Activated T-cell treated with anti-CD3 and anti-CD28 coated beads for 48 hours (primary cell): ENCODE results near the gene KANSL1.

Experiments
- DNase-seq: peaks from one replicate; pipeline ENCODE4 v3.0.0-alpha.2; 2020; ENCODE audit warnings: low read depth

The KANSL1 gene

GRCh38 chr17:46000292-46000691, 192.9 kb downstream of the KANSL1 start:
- no peak for DNase-seq

- no peak for DNase-seq
These were observed 193.3 kb downstream of the KANSL1 start for GRCh38 chr17:45999900-46000290.

GRCh38 chr17:45998987-45999899, 194.0 kb downstream of the KANSL1 start, which contains the start of gene STH:
Gene STH (plus strand): TSS chr17:45999250. CDS start chr17:45999280, 30 bp downstream.
- DNase-seq = no peak

GRCh38 chr17:45997624-45998023, 195.6 kb downstream of the KANSL1 start:
- no peak for DNase-seq

- no peak for DNase-seq
These were observed 196.1 kb downstream of the KANSL1 start for GRCh38 chr17:45997166-45997565.

DNA sequence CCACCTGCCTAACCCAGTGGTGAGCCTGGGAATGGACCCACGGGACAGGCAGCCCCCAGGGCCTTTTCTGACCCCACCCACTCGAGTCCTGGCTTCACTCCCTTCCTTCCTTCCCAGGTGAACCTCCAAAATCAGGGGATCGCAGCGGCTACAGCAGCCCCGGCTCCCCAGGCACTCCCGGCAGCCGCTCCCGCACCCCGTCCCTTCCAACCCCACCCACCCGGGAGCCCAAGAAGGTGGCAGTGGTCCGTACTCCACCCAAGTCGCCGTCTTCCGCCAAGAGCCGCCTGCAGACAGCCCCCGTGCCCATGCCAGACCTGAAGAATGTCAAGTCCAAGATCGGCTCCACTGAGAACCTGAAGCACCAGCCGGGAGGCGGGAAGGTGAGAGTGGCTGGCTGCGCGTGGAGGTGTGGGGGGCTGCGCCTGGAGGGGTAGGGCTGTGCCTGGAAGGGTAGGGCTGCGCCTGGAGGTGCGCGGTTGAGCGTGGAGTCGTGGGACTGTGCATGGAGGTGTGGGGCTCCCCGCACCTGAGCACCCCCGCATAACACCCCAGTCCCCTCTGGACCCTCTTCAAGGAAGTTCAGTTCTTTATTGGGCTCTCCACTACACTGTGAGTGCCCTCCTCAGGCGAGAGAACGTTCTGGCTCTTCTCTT, 196.8 kb downstream of the KANSL1 start:
- no peak for DNase-seq

GRCh38 chr17:45995627-45996270, 197.5 kb downstream of the KANSL1 start:
- no peak for DNase-seq

GRCh38 chr17:45994987-45995386, 198.2 kb downstream of the KANSL1 start:
- DNase-seq = no peak

- DNase-seq = no peak
These were observed 199.1 kb downstream of the KANSL1 start for GRCh38 chr17:45993962-45994627.

DNA sequence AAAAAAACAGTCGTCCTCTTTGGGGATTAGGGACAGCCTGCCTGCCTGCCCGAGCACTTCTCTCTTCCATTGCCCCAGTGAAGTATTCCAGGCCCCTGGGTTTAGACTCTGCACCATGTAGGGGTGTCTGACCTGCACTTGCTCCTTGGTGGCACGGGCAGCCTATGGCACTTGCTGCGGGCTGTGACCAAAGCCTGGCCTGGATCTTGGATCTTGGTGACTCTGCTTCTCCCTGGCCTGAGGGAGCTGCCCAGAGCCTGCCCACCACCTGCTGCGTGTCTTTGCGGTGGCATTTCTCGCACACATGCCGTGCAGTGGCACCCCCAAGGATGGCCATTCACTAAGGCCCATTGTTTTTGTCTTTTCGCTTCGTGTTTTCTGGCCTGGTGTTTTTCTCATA, 200.3 kb downstream of the KANSL1 start:
- DNase-seq = no peak

- no peak for DNase-seq
These were observed 201.1 kb downstream of the KANSL1 start for GRCh38 chr17:45992175-45992574.

DNA sequence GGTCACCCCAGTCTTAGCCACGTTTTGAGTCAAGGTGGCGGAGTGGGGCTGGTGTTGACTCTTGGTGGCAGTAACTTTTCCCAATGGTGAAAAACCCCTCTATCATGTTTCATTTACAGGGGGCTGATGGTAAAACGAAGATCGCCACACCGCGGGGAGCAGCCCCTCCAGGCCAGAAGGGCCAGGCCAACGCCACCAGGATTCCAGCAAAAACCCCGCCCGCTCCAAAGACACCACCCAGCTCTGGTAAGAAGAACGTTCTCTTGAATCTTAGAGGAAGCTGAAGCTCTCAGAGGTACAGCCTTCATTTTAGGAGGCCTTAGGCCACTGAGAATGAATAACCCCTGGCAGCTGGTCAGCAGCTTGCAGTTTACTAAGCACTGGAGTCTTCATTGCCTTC, 201.9 kb downstream of the KANSL1 start:
- DNase-seq = no peak

GRCh38 chr17:45990886-45991285, 202.3 kb downstream of the KANSL1 start:
- no peak for DNase-seq

DNA sequence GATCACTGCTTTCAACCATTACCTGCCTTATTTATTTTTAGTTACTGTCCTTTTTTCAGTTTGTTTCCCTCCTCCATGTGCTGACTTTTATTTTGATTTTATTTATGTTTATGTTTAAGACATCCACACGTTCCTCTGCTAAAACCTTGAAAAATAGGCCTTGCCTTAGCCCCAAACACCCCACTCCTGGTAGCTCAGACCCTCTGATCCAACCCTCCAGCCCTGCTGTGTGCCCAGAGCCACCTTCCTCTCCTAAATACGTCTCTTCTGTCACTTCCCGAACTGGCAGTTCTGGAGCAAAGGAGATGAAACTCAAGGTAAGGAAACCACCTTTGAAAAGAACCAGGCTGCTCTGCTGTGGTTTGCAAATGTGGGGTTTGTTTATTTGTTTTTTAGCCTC, 203.5 kb downstream of the KANSL1 start:
- DNase-seq = no peak

- no peak for DNase-seq
These were observed 205.5 kb downstream of the KANSL1 start for GRCh38 chr17:45987706-45988105.

GRCh38 chr17:45986056-45986455, 207.2 kb downstream of the KANSL1 start:
- no peak for DNase-seq

DNA sequence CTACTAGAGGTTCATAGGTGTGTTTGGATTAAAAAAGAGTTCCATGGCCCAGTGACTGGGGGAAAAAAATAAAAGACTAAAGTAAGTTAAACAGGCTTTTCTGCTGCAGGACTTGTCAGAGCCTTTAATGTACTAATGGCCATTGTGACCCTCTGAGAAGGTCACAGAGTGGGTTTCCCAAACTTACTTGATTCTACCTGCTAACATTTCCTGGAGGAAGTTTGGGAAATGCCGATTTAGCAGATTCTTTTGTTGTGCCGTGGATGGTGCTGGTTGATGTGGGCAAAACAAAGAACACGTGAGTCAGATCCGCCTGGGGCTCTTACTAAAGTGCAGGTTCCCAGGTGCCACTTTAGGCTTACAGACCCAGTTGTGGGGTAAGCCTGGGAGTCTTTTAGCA, 207.8 kb downstream of the KANSL1 start:
- no peak for DNase-seq

- no peak for DNase-seq
These were observed 208.9 kb downstream of the KANSL1 start for GRCh38 chr17:45984368-45984767.

GRCh38 chr17:45983614-45984310, 209.5 kb downstream of the KANSL1 start:
- no peak for DNase-seq

GRCh38 chr17:45982791-45983613, 210.2 kb downstream of the KANSL1 start:
- DNase-seq = no peak

DNA sequence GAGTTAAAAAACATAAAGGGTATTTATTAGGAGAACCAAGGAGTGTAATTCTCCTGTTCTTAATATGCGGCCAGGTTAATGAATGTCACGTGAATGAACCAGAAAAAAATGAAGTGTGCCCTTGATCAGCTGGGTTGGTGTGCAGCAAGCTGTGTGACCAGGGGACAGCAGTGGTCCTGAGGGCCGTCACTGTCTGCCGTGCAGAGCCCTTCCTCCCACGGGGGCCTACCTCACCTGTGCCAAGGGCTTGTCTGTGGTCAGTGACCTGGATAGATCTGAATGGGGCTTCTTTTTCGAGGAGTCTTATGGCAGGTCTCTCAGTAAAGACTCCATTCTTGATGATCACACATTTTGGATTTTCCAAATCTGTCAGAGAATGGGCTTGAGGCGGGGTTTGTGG, 211.9 kb downstream of the KANSL1 start:
- no peak for DNase-seq
